ENCODE data around the gene ZNF579.

The ZNF579 gene, protein sequence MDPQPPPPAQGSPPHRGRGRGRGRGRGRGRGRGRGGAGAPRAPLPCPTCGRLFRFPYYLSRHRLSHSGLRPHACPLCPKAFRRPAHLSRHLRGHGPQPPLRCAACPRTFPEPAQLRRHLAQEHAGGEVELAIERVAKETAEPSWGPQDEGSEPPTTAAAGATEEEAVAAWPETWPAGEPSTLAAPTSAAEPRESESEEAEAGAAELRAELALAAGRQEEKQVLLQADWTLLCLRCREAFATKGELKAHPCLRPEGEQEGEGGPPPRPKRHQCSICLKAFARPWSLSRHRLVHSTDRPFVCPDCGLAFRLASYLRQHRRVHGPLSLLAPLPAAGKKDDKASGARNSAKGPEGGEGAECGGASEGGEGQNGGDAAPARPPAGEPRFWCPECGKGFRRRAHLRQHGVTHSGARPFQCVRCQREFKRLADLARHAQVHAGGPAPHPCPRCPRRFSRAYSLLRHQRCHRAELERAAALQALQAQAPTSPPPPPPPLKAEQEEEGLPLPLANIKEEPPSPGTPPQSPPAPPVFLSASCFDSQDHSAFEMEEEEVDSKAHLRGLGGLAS
- 5.0 to 9.4 (median 8.8) reads per million in 3 experiments for total RNA-seq

DNA sequence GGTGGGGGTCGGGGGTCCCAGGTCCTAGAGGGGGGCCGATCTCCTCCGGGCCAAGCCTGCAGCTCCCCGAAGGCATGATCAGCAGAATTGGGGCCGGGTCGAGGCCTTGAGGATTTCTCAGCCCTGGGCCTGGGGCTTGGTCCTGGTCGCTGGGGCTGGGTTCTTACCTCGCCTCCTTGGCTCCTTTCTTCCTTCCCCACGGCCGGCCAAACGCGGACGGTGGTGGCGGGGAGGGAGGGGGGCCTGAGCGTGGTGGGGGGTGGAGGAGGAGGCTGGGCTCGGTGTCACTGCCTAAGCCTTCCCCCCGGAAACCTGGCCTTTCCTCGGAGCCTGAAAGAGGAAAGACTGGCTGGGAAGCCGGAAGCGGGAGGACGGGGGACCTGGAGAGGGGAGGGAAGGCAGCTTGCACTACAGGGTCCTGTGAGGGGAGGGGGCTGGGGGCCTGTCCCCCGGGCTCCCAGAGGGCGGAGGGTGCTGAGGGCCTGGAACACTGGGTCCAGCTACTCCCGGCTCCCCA, at the start of gene ZNF579:
Gene ZNF579 (minus strand): TSS at position 221 of the 517 bp plus-strand sequence. CDS start 1,209 bp downstream, outside the sequence.
- peak; percentile 59 for DNase-seq

DNA sequence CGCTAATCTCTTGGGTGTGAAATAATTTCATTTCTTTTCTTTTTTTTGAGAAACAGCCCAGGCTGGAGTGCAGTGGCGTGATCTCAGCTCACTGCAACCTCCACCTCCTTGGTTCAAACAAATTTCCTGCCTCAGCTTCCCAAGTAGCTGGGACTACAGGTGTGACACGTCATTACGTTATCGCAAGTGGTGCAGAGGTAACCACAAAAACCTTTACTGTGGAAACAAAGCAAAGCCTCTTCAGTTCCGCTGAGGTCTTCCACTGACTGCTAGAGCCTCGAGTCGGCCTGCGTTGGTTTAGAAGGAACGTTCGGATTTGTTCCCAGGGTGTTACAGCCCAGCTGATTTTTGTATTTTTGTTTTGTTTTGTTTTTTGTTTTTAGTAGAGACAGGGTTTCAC, 45.7 kb upstream of the ZNF579 start:
- peak; percentile 91 for DNase-seq

DNA sequence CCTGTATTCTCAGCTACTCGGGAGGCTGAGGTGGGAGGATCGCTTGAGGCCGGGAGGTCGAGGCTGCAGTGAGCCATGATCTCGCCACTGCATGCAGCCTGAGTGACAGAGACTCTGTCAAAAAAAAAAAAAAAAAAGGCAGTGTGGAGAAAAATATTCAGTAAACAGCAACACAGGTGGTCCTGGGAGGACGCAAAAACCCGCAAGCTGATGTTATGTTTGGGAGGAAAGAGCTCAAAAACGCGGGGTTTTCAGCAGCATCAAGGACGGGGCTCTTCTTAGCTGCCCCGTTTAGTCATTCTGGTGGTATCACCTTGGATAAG, 44.3 kb upstream of the ZNF579 start:
- DNase-seq, result no peak

DNA sequence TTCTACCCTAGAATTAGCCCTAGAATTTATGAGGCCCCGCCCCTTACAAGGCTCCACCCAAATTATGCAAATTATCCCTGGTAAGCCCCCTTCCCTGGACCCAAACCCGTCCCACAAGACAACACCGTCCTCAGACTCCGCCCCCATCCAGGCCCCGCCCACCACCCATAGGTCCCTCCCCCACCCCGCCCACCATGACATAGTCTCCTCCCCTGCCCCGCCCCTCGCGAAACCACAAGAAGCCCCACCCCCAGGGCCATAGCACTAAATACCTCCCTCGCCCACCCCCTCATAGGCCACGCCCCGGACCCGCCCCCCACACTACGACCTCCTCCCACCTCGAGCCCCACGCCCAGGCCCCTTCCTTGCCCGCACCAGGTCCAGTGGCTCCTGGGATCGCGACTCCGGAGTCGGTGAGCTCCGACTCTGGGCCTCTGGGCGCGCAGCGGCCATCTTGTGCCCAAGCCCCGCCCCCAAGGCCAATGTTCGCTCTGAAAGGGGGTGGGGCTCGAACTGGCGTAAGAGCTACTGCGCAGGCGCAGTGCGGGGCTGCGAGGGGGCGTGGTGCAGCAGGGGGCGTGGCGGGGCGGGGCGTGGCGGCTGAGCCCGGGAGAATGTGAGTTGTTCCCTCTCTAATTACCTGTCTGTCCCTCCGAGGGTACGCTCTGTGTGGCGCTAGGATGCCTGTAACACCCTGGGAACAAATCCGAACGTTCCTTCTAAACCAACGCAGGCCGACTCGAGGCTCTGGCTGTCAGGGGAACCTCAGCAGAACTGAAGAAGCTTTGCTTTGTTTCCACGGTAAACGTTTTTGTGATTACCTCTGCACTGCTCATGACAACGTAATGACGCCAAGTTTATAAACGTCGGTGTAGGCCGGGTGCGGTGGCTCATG, 43.7 kb upstream of the ZNF579 start, which contains the start of gene ZNF784:
Gene ZNF784 (minus strand): TSS at position 458 of the 895 bp plus-strand sequence. CDS start 5 bp downstream, at position 453.
- DNase-seq, result peak; percentile 92

DNA sequence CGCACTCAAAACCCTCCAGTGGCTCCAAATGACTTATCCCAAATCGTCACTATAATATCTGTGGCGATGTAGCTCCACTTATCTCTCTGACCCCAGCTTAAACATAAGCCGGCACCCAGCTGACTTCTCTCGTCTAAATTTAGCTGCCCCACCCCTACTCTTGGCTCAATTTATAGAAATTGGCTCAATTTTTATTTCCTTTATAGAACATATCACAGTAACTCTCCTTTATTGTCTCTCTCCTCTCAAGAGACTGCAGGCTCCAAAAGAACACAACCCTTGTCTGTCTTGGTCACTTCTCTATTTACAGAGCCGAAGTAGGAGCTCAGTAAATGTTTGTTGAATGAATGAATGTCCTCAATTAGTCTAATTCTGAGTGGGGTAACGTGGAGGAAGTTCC, 42.9 kb upstream of the ZNF579 start:
- DNase-seq, result no peak

DNA sequence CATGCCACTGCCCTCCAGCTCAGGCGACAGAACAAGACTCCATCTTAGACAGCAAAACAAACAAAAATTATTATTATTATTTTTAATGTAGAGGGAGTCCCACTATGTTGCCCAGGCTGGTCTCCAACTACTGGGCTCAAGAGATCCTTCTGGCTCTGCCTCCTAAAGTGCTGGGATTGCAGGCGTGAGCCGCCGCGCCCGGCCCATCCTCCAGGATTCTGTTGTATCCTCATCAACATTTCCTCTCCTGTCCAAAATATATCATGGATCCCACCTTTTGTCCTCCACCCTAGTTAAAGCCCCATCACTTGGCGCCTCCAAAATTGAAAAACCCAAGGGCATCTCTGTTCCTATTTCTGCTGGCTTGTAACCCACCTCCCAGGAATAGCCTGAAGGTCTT, 42.5 kb upstream of the ZNF579 start:
- DNase-seq, result no peak

DNA sequence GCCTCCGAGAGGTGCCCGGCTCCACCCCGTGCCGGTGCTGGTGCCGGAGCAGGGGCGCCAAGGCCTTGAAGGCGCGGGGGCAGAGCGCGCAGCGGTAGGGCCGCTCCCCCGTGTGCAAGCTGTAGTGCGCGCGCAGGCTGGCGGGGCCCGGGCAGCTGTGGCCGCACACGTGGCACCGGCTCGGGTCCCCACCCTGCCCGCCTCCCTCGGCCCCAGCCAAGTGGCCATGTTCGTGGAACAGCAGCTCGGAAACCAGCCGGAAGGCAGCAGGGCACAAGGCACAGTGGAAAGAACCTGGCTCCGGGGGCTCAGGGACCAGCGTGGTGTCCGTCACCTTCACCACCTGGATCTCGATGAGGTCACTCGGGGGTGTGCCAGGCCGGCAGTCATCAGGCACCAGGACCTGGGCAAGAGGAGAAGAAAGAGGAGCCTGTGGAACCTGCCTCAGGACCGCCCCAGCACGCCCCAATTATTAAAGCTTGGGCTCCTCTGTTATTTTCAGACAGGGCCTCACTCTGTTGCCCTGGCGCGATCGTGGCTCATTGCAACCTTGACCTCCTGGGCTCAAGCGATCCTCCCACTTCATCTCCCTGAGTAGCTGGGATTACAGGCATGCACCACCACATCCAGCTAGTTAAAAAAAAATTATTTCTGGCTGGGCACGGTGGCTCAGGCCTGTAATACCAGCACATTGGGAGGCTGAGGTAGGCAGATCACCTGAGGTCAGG, 41.8 kb upstream of the ZNF579 start:
- no peak for DNase-seq

DNA sequence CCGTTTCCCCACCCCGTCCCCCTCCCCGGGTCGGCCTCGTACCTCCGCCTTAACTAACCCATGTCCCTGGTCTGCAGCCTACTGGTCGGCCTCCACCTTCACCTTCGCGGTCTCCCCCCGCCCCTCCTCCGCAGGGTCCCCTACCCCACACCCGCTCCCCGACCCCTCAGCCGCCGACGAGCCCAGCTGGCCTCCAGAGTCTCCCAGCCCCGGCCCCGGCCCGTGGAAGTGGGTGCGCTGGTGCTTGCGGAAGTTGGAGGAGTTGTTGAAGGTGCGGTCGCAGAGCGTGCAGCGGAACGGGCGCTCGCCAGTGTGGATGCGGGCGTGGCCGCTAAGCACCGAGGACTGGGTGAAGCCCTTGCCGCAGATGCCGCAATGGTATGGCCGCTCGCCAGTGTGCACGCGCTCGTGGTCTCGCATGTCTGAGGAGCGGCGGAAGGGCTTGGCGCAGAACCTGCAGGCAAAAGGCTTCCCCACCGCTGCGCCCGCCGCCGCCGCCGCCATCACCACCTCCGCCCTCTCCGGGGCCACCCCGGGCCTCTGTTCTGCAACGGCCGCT, 41.1 kb upstream of the ZNF579 start:
- DNase-seq, result no peak

DNA sequence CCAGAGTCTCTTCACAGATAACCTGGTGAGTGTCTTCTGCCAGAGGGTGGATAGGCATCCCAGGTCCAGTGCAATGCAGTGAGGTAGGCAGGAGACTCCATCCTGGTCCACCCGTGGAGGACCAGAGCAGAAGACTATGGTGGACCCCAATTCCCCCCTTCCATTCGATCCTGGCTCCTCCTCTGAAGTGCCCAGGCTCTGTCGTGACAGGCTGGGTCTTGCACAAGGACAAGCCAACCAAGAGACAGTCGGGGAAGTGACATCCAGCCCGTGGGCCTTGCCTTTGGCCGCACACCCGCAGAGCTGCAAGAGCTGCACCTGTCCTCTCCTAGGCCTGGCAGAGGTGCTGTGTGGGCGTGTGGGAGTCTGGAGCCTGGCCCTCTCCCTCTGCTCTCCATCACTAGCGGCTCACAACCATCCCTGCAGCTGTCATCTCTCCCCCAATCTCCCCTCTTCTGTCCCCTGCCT, 40.6 kb upstream of the ZNF579 start:
- DNase-seq, result no peak

DNA sequence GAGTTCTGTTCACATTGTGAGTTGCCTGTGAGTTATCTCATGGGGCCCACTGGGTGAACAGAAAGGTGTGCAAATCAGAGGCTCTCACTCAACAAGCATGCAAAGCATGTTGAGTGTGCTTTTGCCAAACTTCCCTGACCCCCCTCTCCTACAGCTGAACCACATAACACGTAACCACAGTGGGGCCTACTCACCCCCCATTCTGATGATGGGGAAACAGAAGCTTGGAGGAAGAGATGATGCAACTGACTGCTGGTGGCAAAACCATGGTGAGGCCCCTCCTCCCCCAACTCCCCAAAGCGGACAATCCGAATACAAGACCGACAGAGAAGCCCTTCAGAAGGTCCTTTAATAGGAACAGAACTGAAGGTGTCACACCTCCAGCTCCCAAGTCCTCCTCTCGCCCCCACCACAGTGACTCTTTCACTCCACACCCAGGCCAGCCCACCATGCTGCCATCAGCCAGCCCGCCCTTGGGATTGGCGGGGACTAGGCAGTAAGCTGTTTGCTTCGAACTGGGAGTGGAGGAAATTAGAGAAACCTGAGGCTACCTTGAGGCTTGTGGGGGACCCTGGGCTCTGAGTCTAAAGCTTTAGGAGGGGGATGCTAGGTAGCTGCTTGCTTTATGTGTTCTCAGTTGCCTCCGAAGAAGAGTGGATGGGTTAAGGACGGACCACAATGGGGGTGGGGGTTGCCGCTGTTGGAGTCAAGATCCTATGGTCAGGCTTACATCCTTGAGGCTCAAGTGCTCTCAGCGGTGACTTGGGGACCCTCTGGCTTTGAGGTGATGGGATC, 40.0 kb upstream of the ZNF579 start:
- no peak for DNase-seq

DNA sequence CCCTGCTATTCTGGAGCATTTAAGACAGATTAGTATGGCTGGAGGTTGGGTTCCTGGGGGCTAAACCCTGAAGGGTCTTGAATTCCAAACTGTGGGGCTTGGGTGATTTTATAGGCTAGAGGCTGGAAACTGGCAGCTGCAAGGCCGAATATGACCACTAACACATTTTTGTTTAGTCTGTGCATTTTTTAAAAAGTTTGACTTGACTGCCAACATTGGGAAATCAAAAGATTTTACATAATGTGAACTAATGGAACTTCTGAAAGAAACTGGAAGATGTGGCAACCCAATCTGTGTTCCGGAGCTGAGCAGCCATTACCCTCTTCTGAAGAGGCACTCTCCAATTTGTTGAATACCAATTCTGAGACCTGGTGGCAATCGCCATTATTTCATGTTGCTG, 38.6 kb upstream of the ZNF579 start:
- DNase-seq, result no peak

DNA sequence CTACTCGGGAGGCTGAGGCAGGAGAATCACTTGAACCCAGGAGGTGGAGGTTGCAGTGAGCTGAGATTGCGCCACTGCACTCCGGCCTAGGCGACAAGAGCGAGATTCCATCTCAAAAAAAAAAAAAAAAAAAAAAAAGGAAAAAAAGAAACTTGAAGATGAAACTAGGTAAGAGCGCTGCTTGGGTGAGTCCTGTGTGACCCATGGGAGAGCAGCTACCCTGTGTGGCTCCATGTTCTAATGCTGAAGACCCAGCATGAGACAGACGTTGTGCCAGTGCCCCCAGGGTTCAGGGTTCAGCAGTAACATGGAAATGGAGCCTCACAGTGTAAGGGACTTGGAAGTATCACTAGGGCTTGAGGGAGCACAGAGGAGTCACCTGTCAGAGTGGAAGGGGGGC, 37.8 kb upstream of the ZNF579 start:
- no peak for DNase-seq

DNA sequence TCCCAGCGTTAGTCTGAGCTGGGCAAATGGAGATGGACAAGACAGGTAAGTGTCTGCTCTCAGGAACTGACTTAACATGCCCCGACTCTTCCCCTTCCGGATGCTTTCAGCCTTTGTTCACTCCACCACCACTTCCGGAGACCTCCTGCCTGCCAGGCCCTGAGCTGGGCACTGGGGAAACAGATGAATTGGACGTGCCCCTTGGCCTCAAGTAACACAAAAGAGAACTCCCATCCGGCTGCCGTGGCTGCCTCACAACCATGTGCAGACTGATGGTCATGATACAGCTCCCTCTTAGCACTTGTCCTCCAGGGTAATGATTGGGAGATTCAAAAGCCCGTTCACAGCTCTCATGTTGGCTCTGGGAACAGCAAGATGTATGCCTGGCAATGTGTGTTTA, 36.8 kb upstream of the ZNF579 start:
- DNase-seq, result no peak

DNA sequence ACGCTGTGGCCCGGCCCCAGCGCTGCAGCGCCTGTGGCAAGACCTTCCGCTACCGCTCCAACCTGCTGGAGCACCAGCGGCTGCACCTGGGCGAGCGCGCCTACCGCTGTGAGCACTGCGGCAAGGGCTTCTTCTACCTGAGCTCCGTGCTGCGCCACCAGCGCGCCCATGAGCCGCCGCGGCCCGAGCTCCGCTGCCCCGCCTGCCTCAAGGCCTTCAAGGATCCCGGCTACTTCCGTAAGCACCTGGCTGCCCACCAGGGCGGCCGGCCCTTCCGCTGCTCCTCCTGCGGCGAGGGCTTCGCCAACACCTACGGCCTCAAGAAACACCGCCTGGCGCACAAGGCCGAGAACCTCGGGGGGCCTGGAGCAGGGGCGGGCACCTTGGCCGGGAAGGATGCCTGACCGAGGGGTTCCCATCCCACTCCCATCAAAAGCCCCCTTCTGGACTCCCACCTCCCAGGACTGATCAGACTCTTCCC, 35.8 kb upstream of the ZNF579 start:
- DNase-seq, result no peak

DNA sequence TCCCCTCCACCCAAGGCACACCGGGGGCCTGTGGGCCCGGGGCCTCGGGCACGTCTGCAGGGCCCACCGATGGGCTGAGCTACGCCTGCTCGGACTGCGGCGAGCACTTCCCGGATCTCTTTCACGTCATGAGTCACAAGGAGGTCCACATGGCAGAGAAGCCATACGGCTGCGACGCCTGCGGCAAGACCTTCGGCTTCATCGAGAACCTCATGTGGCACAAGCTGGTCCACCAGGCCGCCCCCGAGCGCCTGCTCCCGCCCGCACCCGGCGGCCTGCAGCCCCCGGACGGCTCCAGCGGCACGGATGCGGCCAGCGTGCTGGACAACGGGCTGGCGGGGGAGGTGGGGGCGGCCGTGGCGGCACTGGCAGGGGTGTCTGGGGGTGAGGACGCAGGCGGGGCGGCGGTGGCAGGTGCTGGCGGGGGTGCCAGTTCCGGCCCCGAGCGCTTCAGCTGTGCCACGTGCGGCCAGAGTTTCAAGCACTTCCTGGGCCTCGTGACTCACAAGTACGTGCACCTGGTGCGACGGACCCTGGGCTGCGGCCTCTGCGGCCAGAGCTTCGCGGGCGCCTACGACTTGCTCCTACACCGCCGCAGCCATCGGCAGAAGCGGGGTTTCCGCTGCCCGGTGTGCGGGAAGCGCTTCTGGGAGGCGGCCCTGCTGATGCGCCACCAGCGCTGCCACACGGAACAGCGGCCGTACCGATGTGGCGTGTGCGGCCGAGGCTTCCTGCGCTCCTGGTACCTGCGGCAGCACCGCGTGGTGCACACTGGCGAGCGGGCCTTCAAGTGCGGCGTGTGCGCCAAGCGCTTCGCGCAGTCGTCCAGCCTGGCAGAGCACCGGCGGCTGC, 35.1 kb upstream of the ZNF579 start:
- DNase-seq, result no peak

DNA sequence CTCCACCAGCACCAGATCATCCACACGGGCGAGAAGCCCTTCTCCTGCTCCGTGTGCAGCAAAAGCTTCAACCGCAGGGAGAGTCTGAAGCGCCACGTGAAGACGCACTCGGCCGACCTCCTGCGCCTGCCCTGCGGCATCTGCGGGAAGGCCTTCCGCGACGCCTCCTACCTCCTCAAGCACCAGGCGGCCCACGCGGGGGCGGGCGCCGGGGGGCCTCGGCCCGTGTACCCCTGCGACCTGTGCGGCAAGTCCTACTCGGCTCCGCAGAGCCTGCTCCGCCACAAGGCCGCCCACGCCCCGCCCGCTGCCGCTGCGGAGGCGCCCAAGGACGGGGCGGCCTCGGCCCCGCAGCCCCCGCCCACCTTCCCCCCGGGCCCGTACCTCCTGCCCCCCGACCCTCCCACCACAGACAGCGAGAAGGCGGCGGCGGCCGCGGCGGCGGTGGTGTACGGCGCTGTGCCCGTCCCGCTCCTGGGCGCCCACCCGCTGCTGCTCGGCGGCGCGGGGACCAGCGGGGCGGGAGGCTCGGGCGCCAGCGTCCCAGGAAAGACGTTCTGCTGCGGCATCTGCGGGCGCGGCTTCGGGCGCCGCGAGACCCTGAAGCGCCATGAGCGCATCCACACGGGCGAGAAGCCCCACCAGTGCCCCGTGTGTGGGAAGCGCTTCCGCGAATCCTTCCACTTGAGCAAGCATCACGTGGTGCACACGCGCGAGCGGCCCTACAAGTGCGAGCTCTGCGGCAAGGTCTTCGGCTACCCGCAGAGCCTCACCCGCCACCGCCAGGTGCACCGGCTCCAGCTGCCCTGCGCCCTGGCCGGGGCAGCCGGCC, 34.3 kb upstream of the ZNF579 start:
- DNase-seq, result no peak

DNA sequence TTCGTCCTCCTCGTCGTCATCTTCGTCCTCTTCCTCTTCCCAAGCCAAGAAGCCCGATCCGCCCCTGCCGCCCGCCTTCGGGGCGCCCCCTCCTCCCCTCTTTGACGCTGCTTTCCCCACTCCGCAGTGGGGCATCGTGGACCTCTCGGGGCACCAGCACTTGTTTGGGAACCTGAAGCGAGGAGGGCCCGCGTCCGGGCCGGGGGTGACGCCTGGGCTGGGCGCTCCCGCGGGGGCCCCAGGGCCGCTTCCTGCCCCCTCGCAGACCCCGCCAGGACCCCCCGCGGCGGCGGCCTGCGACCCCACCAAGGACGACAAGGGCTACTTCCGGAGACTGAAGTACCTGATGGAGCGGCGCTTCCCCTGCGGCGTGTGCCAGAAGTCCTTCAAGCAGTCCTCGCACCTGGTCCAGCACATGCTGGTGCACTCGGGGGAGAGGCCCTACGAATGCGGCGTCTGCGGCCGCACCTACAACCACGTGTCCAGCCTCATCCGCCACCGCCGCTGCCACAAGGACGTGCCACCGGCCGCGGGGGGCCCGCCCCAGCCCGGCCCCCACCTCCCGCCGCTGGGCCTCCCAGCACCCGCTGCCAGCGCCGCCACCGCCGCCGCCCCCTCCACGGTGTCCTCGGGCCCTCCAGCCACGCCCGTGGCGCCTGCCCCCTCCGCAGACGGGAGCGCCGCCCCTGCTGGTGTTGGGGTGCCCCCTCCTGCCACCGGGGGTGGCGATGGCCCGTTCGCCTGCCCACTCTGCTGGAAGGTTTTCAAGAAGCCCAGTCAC, 33.5 kb upstream of the ZNF579 start:
- DNase-seq, result no peak

DNA sequence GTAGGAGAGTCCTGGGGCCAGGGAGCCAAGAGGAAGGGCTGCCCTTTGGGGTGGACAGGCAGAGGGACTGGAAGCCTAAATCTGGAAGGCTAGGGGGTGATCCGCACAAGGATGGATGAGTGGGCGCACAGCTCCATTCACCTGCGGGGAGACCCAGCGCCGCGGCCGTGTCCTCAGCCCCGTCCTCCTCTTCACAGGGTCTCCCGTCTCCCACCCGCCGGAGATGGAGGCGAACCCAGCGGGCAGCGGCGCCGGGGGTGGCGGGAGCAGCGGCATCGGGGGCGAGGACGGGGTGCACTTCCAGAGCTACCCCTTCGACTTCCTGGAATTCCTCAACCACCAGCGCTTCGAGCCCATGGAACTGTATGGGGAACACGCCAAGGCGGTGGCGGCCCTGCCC, 32.7 kb upstream of the ZNF579 start:
- no peak for DNase-seq

All from central memory CD4-positive, alpha-beta T cell (primary cell).